ENCODE data around the gene EPAS1. TPM values are rescaled to one million over a fixed set of nuclear protein-coding genes. Genes with fewer than 3 reads are reported as not detected.

The EPAS1 gene
- total and polyA plus RNA-seq, 2 of the 8 experiments (the other 6 are each of a cell fraction or from before 2014, with no cell fraction given) = 2.0 to 4.9 TPM

DNA sequence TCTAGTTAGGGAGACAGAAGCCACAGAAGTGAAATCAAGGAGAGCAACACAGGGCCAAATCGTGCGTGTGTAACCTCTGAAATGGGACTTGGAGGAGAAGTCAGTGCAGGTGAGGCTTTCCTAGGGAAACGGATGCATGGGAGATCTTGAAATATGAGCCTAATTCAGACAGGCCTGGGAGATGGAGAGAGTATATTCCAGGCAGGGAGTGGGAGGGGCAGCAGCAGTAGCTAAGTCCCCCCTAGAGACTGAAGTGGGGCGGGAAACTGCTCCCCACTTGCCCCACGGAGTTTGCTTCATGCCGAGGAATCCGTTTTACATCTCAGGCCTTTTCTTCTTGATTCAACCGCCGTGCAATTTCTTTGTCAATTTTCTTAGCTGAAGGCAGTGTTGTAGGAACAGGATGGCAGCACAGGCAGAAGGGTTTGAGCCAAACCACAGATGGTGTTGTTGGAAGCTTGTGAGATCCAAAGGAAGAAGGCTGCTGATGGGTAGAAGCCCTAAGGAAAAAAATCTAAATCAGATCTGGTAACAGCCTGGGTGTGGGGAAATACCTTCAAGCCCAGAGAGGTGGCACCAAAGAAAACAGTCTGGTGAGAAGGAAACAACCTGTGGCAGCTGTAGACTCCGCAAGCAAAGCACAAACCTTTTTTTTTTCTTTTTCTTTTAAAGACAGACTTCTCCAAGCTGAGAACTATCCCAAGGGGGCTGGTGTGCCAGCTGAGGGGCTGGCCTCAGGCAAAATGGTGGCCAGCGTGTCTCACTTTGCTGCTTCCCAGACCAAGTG, 40.2 kb downstream of the EPAS1 start:
- Histone ChIP-seq H3K23ac (ENCODE audit: insufficient read length) (no peak overlapping the region), H3K14ac (ENCODE audit: insufficient read length) (no peak overlapping the region), H2BK120ac (replicated peaks; ENCODE audit: low read depth, low read length) (no peak overlapping the region), H3K27ac (ENCODE audit: low read depth, low read length) (no peak overlapping the region), H2AK5ac (ENCODE audit: low read depth, low read length) (0 out of 2 replicates have a peak overlapping the region, but pooled peaks have one; percentile 42), H4K20me1 (replicated peaks in 1 of 2; ENCODE audit: control insufficient read depth in 1 of 2, insufficient read depth in 2 of 2, low read length in 2 of 2) (no peaks in the 10 kb centered on the region), H2BK20ac (ENCODE audit: low read length) (no peak overlapping the region), H3K4me2 (ENCODE audit: insufficient read depth in 1 of 2, low read depth in 2 of 2, low read length in 2 of 2) (no peak overlapping the region), H2BK12ac (ENCODE audit: low read depth, low read length) (no peak overlapping the region; the same call in 1 of the 2 replicates), H3K36me3 (ENCODE audit: control insufficient read depth in 2 of 4, insufficient read depth in 4 of 4, low read length in 3 of 4) (no peaks in the 10 kb centered on the region), H3K79me1 (ENCODE audit: low read depth, low read length) (no peaks in the 10 kb centered on the region), H4K8ac (ENCODE audit: extremely low read depth, insufficient read depth, low read length) (no peak overlapping the region), H3K4me1 (replicated peaks in 1 of 4; ENCODE audit: control insufficient read depth in 3 of 4, insufficient read depth in 4 of 4, low read length in 3 of 4) (peaks cover 0 to 9% (median 7%) of the 10 kb centered on the region in 4 experiments; a peak in 6 of 7 replicates), H3K4me3 (ENCODE audit: extremely low read depth in 1 of 4, insufficient read depth in 2 of 4, low read depth in 3 of 4, low read length in 4 of 4) (no peak overlapping the region), H3K9ac (replicated peaks in 1 of 4; ENCODE audit: extremely low read depth in 1 of 4, low read depth in 3 of 4, low read length in 3 of 4) (no peak overlapping the region), H3K4ac (replicated peaks; ENCODE audit: insufficient read length, low read depth, low read length) (no peak overlapping the region), H4K5ac (ENCODE audit: insufficient read length, low read depth, low read length) (no peak overlapping the region), H3K18ac (ENCODE audit: extremely low read depth, low read length) (no peak overlapping the region), H3K79me2 (ENCODE audit: control insufficient read depth in 1 of 2, insufficient read depth in 2 of 2, low read length in 2 of 2) (no peaks in the 10 kb centered on the region), H2AFZ (ENCODE audit: low read length) (no peak overlapping the region), H3K23me2 (ENCODE audit: low read depth, low read length) (no peaks in the 10 kb centered on the region), H3K56ac (replicated peaks; ENCODE audit: insufficient read length, low read depth, low read length) (no peak overlapping the region), H4K91ac (replicated peaks; ENCODE audit: insufficient read length, low read length) (no peak overlapping the region), H2BK15ac (ENCODE audit: low read length) (no peak overlapping the region), H2BK5ac (ENCODE audit: low read depth, low read length) (no peak overlapping the region), H3K9me3 (ENCODE audit: insufficient read depth in 2 of 2, low read depth in 1 of 2, low read length in 1 of 2) (no peaks in the 10 kb centered on the region), H3K27me3 (replicated peaks in 1 of 4; ENCODE audit: control insufficient read depth in 3 of 4, extremely low read depth in 1 of 4, insufficient read depth in 3 of 4, low read length in 3 of 4) (no peaks in the 10 kb centered on the region; a peak in 1 of 7 replicates)
- DNase-seq (ENCODE audit: low read depth in 1 of 2, low spot score in 2 of 2) = no peak
- WGBS, 2 experiments (ENCODE audit: extremely low coverage in 1 of 2, insufficient coverage in 1 of 2, insufficient read length in 1 of 2, insufficient replicate concordance in 2 of 2, low coverage in 1 of 2, low lambda C conversion rate in 2 of 2, missing lambda C conversion rate in 1 of 2) = 86% methylated on average over 11 of the region's 11 CpGs; no CpG with 5 or more reads in 1 of the 2 experiments
- FAIRE-seq = no peak
- TF ChIP-seq, protein P1, sequence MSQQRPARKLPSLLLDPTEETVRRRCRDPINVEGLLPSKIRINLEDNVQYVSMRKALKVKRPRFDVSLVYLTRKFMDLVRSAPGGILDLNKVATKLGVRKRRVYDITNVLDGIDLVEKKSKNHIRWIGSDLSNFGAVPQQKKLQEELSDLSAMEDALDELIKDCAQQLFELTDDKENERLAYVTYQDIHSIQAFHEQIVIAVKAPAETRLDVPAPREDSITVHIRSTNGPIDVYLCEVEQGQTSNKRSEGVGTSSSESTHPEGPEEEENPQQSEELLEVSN (IDR thresholded peaks at IDR 0.05) = no peak
- TF ChIP-seq EP300 (IDR thresholded peaks at IDR 0.05; ENCODE audit: borderline replicate concordance in 1 of 2, low read depth in 2 of 2, low read length in 2 of 2) (no peak), BRCA1 (IDR thresholded peaks at IDR 0.05; ENCODE audit: low read depth, low read length) (no peak)
- ChIA-PET POLR2A (ENCODE audit: partially characterized antibody) (interaction anchor here (0.5 to 1.1 kb wide), 2 partner anchors 10 to 96 kb away, joined by 3 read pairs; no protein-coding TSS in a partner anchor), CTCF (ENCODE audit: partially characterized antibody) (interaction anchor here (0.6 to 2.5 kb wide), 10 partner anchors 8 to 345 kb away, joined by 3 to 13 read pairs (median 4); no protein-coding TSS in a partner anchor)
